ENCODE measurements around the gene SERTAD3. TPM values are rescaled to one million over a fixed set of nuclear protein-coding genes. Genes with fewer than 3 reads are reported as not detected.

SERTAD3 gene
- total RNA-seq, 1 experiment from 2014 or later = 30.9 TPM

GRCh38 chr19:40465557-40466218 is 21.6 kb upstream of the SERTAD3 start, which contains the start of gene BLVRB:
Gene BLVRB (minus strand): TSS chr19:40465745. CDS start chr19:40465688, 57 bp downstream.
- H2BK12ac ChIP-seq (ENCODE audit: insufficient read length, low read depth, low read length) = no peak within 1 kb of the TSS
- peak; percentile 99 for DNase-seq
- H3T11ph ChIP-seq (ENCODE audit: low read length) = no peak within 1 kb of the TSS
- no peak within 1 kb of the TSS for H2BK15ac ChIP-seq (ENCODE audit: low read depth, low read length)
- H3K56ac ChIP-seq (ENCODE audit: insufficient read length, low read depth, low read length) = no peak within 1 kb of the TSS
- H3K23me2 ChIP-seq (ENCODE audit: insufficient read length, low read depth, low read length, poor library complexity, severe bottlenecking) = no peaks in the 10 kb centered on the region
- H4K20me1 ChIP-seq (ENCODE audit: control insufficient read depth, insufficient read depth, insufficient read length) = no peaks in the 10 kb centered on the region
- no peak within 1 kb of the TSS for H3K27ac ChIP-seq (ENCODE audit: insufficient read length, low read depth, low read length)
- H2BK120ac ChIP-seq (ENCODE audit: low read depth, low read length, poor library complexity, severe bottlenecking) = no peak within 1 kb of the TSS
- peak within 1 kb of the TSS; percentile 79 to 83 for H3K4me3 Mint-ChIP-seq
- H3K4me1 ChIP-seq (ENCODE audit: insufficient read depth, low read length) = no peaks in the 10 kb centered on the region; the same call in 1 of the 2 replicates
- peaks cover 11% of the 10 kb centered on the region; the same call in 1 of the 2 replicates for H3K27me3 ChIP-seq (ENCODE audit: insufficient read depth, low read length)
- no peak within 1 kb of the TSS for H4K91ac ChIP-seq (ENCODE audit: insufficient read length, low read depth, low read length)
- no peak within 1 kb of the TSS for H3K4ac ChIP-seq (ENCODE audit: low read depth, low read length)
- no peak within 1 kb of the TSS for H3K23ac ChIP-seq (ENCODE audit: insufficient read length, low read depth, low read length)
- H3K27me3 Mint-ChIP-seq (ENCODE audit: low read depth) = peaks cover 44% of the 10 kb centered on the region
- no peak for TF ChIP-seq CTCF (conservative IDR thresholded peaks at IDR 0.05)
- H4K8ac ChIP-seq (replicated peaks; ENCODE audit: insufficient read length, low read depth, low read length) = no peak within 1 kb of the TSS
- H3K27ac Mint-ChIP-seq = peak within 1 kb of the TSS; percentile 18 to 87 (median 37); a peak in 2 of 7 replicates
- H4K5ac ChIP-seq (ENCODE audit: insufficient read length, low read depth, low read length) = no peak within 1 kb of the TSS
- no peaks in the 10 kb centered on the region for H3K9me3 ChIP-seq (ENCODE audit: control insufficient read depth, low read depth, low read length)
- H2BK5ac ChIP-seq (ENCODE audit: insufficient read length, low read length) = no peak within 1 kb of the TSS
- H3K4me1 Mint-ChIP-seq = peaks cover 14 to 18% of the 10 kb centered on the region in 2 experiments
- no peak within 1 kb of the TSS; the same call in 1 of the 2 replicates for H3K14ac ChIP-seq (ENCODE audit: insufficient read depth, low read length)
- peak within 1 kb of the TSS; percentile 62 for H3K4me2 ChIP-seq (ENCODE audit: insufficient read depth, insufficient read length, low read length)
- peaks cover 0 to 5% of the 10 kb centered on the region in 2 experiments; a peak in 3 of 5 replicates for H3K9me3 Mint-ChIP-seq
- H2AK5ac ChIP-seq (ENCODE audit: insufficient read length, low read length) = no peak within 1 kb of the TSS
- H3K9ac ChIP-seq (ENCODE audit: extremely low read depth, insufficient read length, low read length) = peak within 1 kb of the TSS; percentile 33
- no peak within 1 kb of the TSS for H2AFZ ChIP-seq (ENCODE audit: low read length)
- no peak within 1 kb of the TSS for H2BK20ac ChIP-seq (ENCODE audit: low read depth, low read length, poor library complexity, severe bottlenecking)
- H3K79me2 ChIP-seq (ENCODE audit: insufficient read depth, low read length) = no peaks in the 10 kb centered on the region
- no peak within 1 kb of the TSS for H3K18ac ChIP-seq (ENCODE audit: insufficient read length, low read depth, low read length)
- H3K36me3 Mint-ChIP-seq (ENCODE audit: insufficient read depth in 1 of 3, low read depth in 3 of 3) = peaks cover 0 to 4% (median 0%) of the 10 kb centered on the region in 3 experiments; a peak in 1 of 7 replicates
- no peaks in the 10 kb centered on the region for H3K79me1 ChIP-seq (ENCODE audit: insufficient read depth, low read depth, low read length, poor library complexity, severe bottlenecking)
- WGBS (ENCODE audit: extremely low coverage, insufficient read length, low lambda C conversion rate) = no CpG with 5 or more reads among the region's 54 CpGs
